OCI-M1 (cell line): Measurements from ENCODE around the gene GLP2R.
"Not testable (repeated sequence)": the region's sequence is repeated elsewhere in the genome, so short reads cannot be mapped to it uniquely, and the experiment has no call there.

Experiments
- DNase-seq: peaks from one replicate; lab custom pipeline; 2025; lab: John Stamatoyannopoulos, UW

The GLP2R gene

GRCh38 chr17:9825641-9826150, at the start of gene GLP2R:
Gene GLP2R, plus strand, starts transcription at chr17:9825924. Its CDS starts 140 bp downstream, at chr17:9826064.
- no peak for DNase-seq

- DNase-seq: no peak
Observed at GRCh38 chr17:9776911-9777310, 48.8 kb upstream of the GLP2R start.

- no peak for DNase-seq
Observed at GRCh38 chr17:9780552-9780951, 45.2 kb upstream of the GLP2R start.

GRCh38 chr17:9783050-9783449, 42.7 kb upstream of the GLP2R start:
- no peak for DNase-seq

- not testable (repeated sequence) for DNase-seq
Observed at GRCh38 chr17:9783465-9783864, 42.3 kb upstream of the GLP2R start.

GRCh38 chr17:9784544-9784943, 41.2 kb upstream of the GLP2R start:
- no peak for DNase-seq

GRCh38 chr17:9788601-9789000, 37.1 kb upstream of the GLP2R start:
- DNase-seq: no peak

GRCh38 chr17:9790316-9790715, 35.4 kb upstream of the GLP2R start:
- no peak for DNase-seq

- DNase-seq: no peak
Observed at GRCh38 chr17:9790889-9791876, 34.5 kb upstream of the GLP2R start, which contains the start of gene DHRS7C. Gene DHRS7C, minus strand, starts transcription at chr17:9791592. Its CDS starts 308 bp downstream, at chr17:9791284.

GRCh38 chr17:9792181-9792840, 33.4 kb upstream of the GLP2R start:
- DNase-seq: no peak

- no peak for DNase-seq
Observed at GRCh38 chr17:9798008-9798407, 27.7 kb upstream of the GLP2R start.

- no peak for DNase-seq
Observed at GRCh38 chr17:9798724-9799123, 27.0 kb upstream of the GLP2R start.

GRCh38 chr17:9801505-9801904, 24.2 kb upstream of the GLP2R start:
- no peak for DNase-seq

GRCh38 chr17:9802294-9802693, 23.4 kb upstream of the GLP2R start:
- no peak for DNase-seq

- DNase-seq: no peak
Observed at GRCh38 chr17:9802697-9803096, 23.0 kb upstream of the GLP2R start.

- DNase-seq: peak; percentile 59
Observed at GRCh38 chr17:9805769-9806168, 20.0 kb upstream of the GLP2R start.

- DNase-seq: no peak
Observed at GRCh38 chr17:9806699-9807098, 19.0 kb upstream of the GLP2R start.

- no peak for DNase-seq
Observed at GRCh38 chr17:9809409-9809808, 16.3 kb upstream of the GLP2R start.

GRCh38 chr17:9810100-9810949, 15.4 kb upstream of the GLP2R start:
- DNase-seq: no peak

- no peak for DNase-seq
Observed at GRCh38 chr17:9811086-9811485, 14.6 kb upstream of the GLP2R start.

- DNase-seq: no peak
Observed at GRCh38 chr17:9811537-9811936, 14.2 kb upstream of the GLP2R start.

GRCh38 chr17:9813166-9813565, 12.6 kb upstream of the GLP2R start:
- no peak for DNase-seq
